HepG2 (cell line): Measurements from ENCODE around the gene SPPL2B. TPM values are rescaled to one million over a fixed set of nuclear protein-coding genes. Genes with fewer than 3 reads are reported as not detected.
A peak's percentile ranks its signal among the peaks of the same experiment; 100 is the strongest.

Experiments used
- AGO1 ChIP-seq: fragments of 200-400 bp; formaldehyde crosslinking; IDR thresholded peaks from 2 replicates; pipeline ENCODE4 v1.6.1; 2017; ENCODE audit warnings: mild to moderate bottlenecking, low read depth, low read length, moderate library complexity; ENCODE audit not compliant: poor library complexity, severe bottlenecking
- FOXK1 ChIP-seq: sonication (generic); formaldehyde crosslinking; IDR thresholded peaks from 2 replicates; pipeline ENCODE4 v1.4.0; 2020; ENCODE audit warnings: low read depth, missing genetic modification reagents, borderline replicate concordance
- FOXM1 ChIP-seq: sonication (generic); formaldehyde crosslinking; IDR thresholded peaks from 2 replicates; pipeline ENCODE4 v1.5.0; 2020; ENCODE audit warnings: missing genetic modification reagents
- IRX3 ChIP-seq: sonication (generic); formaldehyde crosslinking; IDR thresholded peaks from 2 replicates; pipeline ENCODE4 v1.8.1; 2023; ENCODE audit warnings: mild to moderate bottlenecking, low read depth, missing genetic modification reagents, borderline replicate concordance
- ISL2 ChIP-seq: sonication (generic); formaldehyde crosslinking; IDR thresholded peaks from 2 replicates; pipeline ENCODE4 v1.5.0; 2020; ENCODE audit warnings: missing genetic modification reagents
- KDM2A ChIP-seq: sonication (generic); formaldehyde crosslinking; IDR thresholded peaks from 2 replicates; pipeline ENCODE4 v1.4.0; 2020; ENCODE audit warnings: low read depth, missing genetic modification reagents, borderline replicate concordance
- MAF1 ChIP-seq: sonication (generic); formaldehyde crosslinking; IDR thresholded peaks from 2 replicates; pipeline ENCODE4 v1.5.0; 2020; ENCODE audit warnings: missing genetic modification reagents, borderline replicate concordance
- NR2F6 ChIP-seq, 2 experiments: IDR thresholded peaks; 2 replicates each; pipeline ENCODE4 v1.6.1; 2016; ENCODE audit warnings: antibody characterized with exemption in 1 of 2, mild to moderate bottlenecking in 1 of 2
- POGZ ChIP-seq: sonication (generic); formaldehyde crosslinking; IDR thresholded peaks from 2 replicates; pipeline ENCODE4 v1.4.0; 2020; ENCODE audit warnings: mild to moderate bottlenecking, missing genetic modification reagents
- PRPF4 ChIP-seq: fragments of 200-400 bp; formaldehyde crosslinking; IDR thresholded peaks from 2 replicates; pipeline ENCODE4 v1.6.1; 2016; ENCODE audit warnings: low read length, low read depth; ENCODE audit not compliant: poor library complexity, severe bottlenecking
- RFXAP ChIP-seq: sonication (generic); formaldehyde crosslinking; IDR thresholded peaks from 2 replicates; pipeline ENCODE4 v1.4.0; 2020; ENCODE audit warnings: missing genetic modification reagents, borderline replicate concordance
- SMYD3 ChIP-seq: sonication (generic); formaldehyde crosslinking; IDR thresholded peaks from 2 replicates; pipeline ENCODE4 v1.8.1; 2023; ENCODE audit warnings: mild to moderate bottlenecking, missing genetic modification reagents
- SP4 ChIP-seq: sonication (generic); formaldehyde crosslinking; IDR thresholded peaks from 2 replicates; pipeline ENCODE4 v1.8.1; 2023; ENCODE audit warnings: mild to moderate bottlenecking, missing genetic modification reagents
- ZNF20 ChIP-seq: sonication (generic); formaldehyde crosslinking; IDR thresholded peaks from 2 replicates; pipeline ENCODE4 v1.4.0; 2020; ENCODE audit warnings: mild to moderate bottlenecking, moderate library complexity, missing genetic modification reagents
- ZNF251 ChIP-seq: sonication (generic); formaldehyde crosslinking; IDR thresholded peaks from 2 replicates; pipeline ENCODE4 v1.9.0; 2021; ENCODE audit warnings: mild to moderate bottlenecking, missing genetic modification reagents
- ZNF446 ChIP-seq: sonication (generic); formaldehyde crosslinking; IDR thresholded peaks from 2 replicates; pipeline ENCODE4 v1.5.0; 2020; ENCODE audit warnings: mild to moderate bottlenecking, missing genetic modification reagents
- ZNF589 ChIP-seq: sonication (generic); formaldehyde crosslinking; conservative IDR thresholded peaks from 2 replicates; pipeline ENCODE4 v1.8.0; 2022; ENCODE audit warnings: mild to moderate bottlenecking, moderate library complexity, missing genetic modification reagents
- ZNF644 ChIP-seq: IDR thresholded peaks from 2 replicates; pipeline ENCODE4 v1.6.1; 2016; ENCODE audit warnings: low read depth
- ZNF670 ChIP-seq: sonication (generic); formaldehyde crosslinking; IDR thresholded peaks from 2 replicates; pipeline ENCODE4 v1.8.0; 2022; ENCODE audit warnings: mild to moderate bottlenecking, missing genetic modification reagents, borderline replicate concordance
- ZNF782 ChIP-seq: sonication (generic); formaldehyde crosslinking; IDR thresholded peaks from 2 replicates; pipeline ENCODE4 v1.4.0; 2020; ENCODE audit warnings: missing genetic modification reagents, mild to moderate bottlenecking, borderline replicate concordance
- ZZZ3 ChIP-seq: sonication (generic); formaldehyde crosslinking; IDR thresholded peaks from 2 replicates; pipeline ENCODE4 v1.4.0; 2020; ENCODE audit warnings: missing genetic modification reagents, mild to moderate bottlenecking, borderline replicate concordance
- polyA plus RNA-seq, 8 experiments: library from polyadenylated mRNA; depleted of rRNA in 3 of 8; stranded (reverse) in 7 of 8; unstranded in 1 of 8; fragments of >200 nt; fragmentation: Illumina TruSeq in 4 of 8; extraction: Trizol in 4 of 8; gene quantifications; 2 replicates each; pipeline versions ENCODE4 v1.2.1 to v1.2.3, GENCODE V29; 2011 to 2016; ENCODE audit warnings: low read depth in 4 of 8, missing spikeins in 1 of 8, mixed read lengths in 1 of 8; ENCODE audit not compliant: insufficient read depth in 1 of 8
- total RNA-seq, 5 experiments: library from RNA; depleted of rRNA; stranded (reverse); fragments of >200 nt; fragmentation: Illumina TruSeq; extraction: Trizol; gene quantifications; 2 replicates each; pipeline ENCODE4 v1.2.3, GENCODE V29; 2016; ENCODE audit warnings: low read depth in 1 of 5
- TF ChIP-seq, protein P1 (sequence below): sonication (generic); formaldehyde crosslinking; IDR thresholded peaks from 2 replicates; pipeline ENCODE4 v1.4.0; 2020; ENCODE audit warnings: low read depth, mild to moderate bottlenecking, missing genetic modification reagents
- TF ChIP-seq, protein P2 (sequence below): IDR thresholded peaks from 2 replicates; pipeline ENCODE4 v1.6.1; 2018; ENCODE audit warnings: missing genetic modification reagents
- TF ChIP-seq, protein P3 (sequence below): sonication (generic); formaldehyde crosslinking; IDR thresholded peaks from 2 replicates; pipeline ENCODE4 v1.5.0; 2020; ENCODE audit warnings: mild to moderate bottlenecking, missing genetic modification reagents
- TF ChIP-seq, protein P4 (sequence below): sonication (generic); formaldehyde crosslinking; IDR thresholded peaks from 2 replicates; pipeline ENCODE4 v1.4.0; 2020; ENCODE audit warnings: low read depth, mild to moderate bottlenecking, missing genetic modification reagents

Gene SPPL2B
- total and polyA plus RNA-seq, 2 of the 13 experiments (the other 11 are each of a cell fraction or from before 2014, with no cell fraction given) = 14.9 to 15.2 TPM

DNA sequence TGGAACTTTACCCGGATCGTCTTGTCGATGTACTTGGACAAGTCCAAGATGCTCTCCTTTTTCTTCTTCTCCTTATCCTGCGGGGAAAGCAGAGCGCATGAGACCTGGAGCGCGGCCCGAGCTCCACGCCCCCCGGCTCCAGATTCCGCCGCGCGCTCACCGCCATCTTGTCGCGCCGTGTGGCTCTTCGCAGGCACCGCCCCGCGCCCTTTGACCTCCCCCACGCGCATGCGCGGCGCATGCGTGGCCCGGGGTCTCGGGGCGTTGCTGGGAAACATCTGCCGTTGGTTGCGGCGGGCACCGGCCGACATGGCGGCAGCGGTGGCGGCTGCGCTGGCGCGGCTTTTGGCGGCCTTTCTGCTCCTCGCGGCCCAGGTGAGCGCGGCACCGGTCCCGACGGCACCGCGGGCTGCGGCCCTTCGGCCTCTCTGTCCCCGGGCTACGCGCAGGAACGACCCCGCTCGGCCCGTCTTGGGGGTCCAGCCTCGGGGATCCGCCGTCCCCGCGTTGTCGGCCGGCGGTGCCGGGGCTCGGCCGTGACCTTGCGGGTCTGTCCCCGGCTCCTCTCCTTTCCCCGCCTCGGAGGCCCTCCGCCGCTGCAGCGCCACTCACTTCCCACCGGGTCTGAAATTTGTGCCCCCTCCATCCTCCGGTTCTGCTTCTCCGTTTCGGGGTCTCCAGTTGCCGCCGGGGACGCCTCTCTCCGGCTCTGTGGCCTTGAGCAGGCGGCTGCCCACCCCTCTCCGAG is at the start of gene SPPL2B, which contains the start of gene LSM7 (continued):
- TF ChIP-seq, protein P1, sequence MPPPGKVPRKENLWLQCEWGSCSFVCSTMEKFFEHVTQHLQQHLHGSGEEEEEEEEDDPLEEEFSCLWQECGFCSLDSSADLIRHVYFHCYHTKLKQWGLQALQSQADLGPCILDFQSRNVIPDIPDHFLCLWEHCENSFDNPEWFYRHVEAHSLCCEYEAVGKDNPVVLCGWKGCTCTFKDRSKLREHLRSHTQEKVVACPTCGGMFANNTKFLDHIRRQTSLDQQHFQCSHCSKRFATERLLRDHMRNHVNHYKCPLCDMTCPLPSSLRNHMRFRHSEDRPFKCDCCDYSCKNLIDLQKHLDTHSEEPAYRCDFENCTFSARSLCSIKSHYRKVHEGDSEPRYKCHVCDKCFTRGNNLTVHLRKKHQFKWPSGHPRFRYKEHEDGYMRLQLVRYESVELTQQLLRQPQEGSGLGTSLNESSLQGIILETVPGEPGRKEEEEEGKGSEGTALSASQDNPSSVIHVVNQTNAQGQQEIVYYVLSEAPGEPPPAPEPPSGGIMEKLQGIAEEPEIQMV (CRISPR knock-in tag) = no peak
- TF ChIP-seq POGZ = peak; percentile 40; the same call in 1 of the 2 replicates
- TF ChIP-seq FOXM1 (CRISPR knock-in tag) = no peak
- TF ChIP-seq RFXAP (CRISPR knock-in tag) = no peak
- TF ChIP-seq FOXK1 (CRISPR knock-in tag) = peak; percentile 70; the same call in 1 of the 2 replicates
- TF ChIP-seq KDM2A (CRISPR knock-in tag) = peak; percentile 81
- TF ChIP-seq ZNF446 (CRISPR knock-in tag) = no peak
- TF ChIP-seq NR2F6 (IDR thresholded peaks at IDR 0.05) = no peak
- TF ChIP-seq NR2F6 (CRISPR knock-in tag; IDR thresholded peaks at IDR 0.05) = peak; percentile 74
- TF ChIP-seq ZNF251 (CRISPR knock-in tag) = no peak
- TF ChIP-seq ISL2 = no peak
- TF ChIP-seq, protein P2, sequence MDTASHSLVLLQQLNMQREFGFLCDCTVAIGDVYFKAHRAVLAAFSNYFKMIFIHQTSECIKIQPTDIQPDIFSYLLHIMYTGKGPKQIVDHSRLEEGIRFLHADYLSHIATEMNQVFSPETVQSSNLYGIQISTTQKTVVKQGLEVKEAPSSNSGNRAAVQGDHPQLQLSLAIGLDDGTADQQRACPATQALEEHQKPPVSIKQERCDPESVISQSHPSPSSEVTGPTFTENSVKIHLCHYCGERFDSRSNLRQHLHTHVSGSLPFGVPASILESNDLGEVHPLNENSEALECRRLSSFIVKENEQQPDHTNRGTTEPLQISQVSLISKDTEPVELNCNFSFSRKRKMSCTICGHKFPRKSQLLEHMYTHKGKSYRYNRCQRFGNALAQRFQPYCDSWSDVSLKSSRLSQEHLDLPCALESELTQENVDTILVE = peak; percentile 46; the same call in 1 of the 2 replicates
- peak; percentile 39; the same call in 1 of the 2 replicates for TF ChIP-seq SP4 (CRISPR knock-in tag)
- TF ChIP-seq ZNF589 (CRISPR knock-in tag) = no peak
- TF ChIP-seq ZNF20 (CRISPR knock-in tag) = no peak
- no peak for TF ChIP-seq SMYD3
- no peak for TF ChIP-seq ZNF644
- TF ChIP-seq, protein P3, sequence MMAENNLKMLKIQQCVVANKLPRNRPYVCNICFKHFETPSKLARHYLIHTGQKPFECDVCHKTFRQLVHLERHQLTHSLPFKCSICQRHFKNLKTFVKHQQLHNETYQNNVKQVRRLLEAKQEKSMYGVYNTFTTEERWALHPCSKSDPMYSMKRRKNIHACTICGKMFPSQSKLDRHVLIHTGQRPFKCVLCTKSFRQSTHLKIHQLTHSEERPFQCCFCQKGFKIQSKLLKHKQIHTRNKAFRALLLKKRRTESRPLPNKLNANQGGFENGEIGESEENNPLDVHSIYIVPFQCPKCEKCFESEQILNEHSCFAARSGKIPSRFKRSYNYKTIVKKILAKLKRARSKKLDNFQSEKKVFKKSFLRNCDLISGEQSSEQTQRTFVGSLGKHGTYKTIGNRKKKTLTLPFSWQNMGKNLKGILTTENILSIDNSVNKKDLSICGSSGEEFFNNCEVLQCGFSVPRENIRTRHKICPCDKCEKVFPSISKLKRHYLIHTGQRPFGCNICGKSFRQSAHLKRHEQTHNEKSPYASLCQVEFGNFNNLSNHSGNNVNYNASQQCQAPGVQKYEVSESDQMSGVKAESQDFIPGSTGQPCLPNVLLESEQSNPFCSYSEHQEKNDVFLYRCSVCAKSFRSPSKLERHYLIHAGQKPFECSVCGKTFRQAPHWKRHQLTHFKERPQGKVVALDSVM (CRISPR knock-in tag) = peak; percentile 31; the same call in 1 of the 2 replicates
- 0 out of 2 replicates have a peak, but pooled peaks have one; percentile 60 for TF ChIP-seq ZNF782
- TF ChIP-seq IRX3 = peak; percentile 41; the same call in 1 of the 2 replicates
- TF ChIP-seq, protein P4, sequence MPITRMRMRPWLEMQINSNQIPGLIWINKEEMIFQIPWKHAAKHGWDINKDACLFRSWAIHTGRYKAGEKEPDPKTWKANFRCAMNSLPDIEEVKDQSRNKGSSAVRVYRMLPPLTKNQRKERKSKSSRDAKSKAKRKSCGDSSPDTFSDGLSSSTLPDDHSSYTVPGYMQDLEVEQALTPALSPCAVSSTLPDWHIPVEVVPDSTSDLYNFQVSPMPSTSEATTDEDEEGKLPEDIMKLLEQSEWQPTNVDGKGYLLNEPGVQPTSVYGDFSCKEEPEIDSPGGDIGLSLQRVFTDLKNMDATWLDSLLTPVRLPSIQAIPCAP (CRISPR knock-in tag) = no peak
- peak; percentile 57; the same call in 1 of the 2 replicates for TF ChIP-seq ZZZ3 (CRISPR knock-in tag)
- TF ChIP-seq AGO1 = no peak
- TF ChIP-seq PRPF4 = no peak
- TF ChIP-seq ZNF670 (CRISPR knock-in tag) = peak; percentile 50; the same call in 1 of the 2 replicates
- TF ChIP-seq MAF1 (CRISPR knock-in tag) = no peak
